ENCODE measurements around the gene DIS3L2. TPM values are rescaled to one million over a fixed set of nuclear protein-coding genes. Genes with fewer than 3 reads are reported as not detected.

The DIS3L2 gene
- total and polyA plus RNA-seq, 2 of the 8 experiments (the other 6 are each of a cell fraction or from before 2014, with no cell fraction given) = 11.5 to 21.6 TPM

DNA sequence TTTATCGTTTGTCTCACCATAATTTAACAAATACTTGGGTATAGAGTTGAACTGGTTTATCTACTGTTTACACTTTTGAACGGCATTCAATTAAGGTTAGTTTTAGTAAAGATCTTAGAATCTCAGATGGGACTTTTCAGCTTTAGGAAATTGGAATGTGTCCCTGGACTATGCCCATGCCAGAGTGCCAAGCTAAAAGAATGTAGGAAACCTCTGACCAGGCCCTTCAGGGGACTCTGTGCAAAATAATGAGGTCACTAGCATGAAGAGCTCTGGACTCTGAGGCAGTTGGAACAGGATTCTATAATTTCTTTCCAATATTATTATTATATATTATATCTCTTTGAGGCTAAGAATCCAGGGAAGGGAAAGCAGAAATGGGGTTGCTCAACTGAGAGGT, 13.5 kb downstream of the DIS3L2 start:
- H3K4me1 ChIP-seq (replicated peaks in 1 of 4; ENCODE audit: control insufficient read depth in 3 of 4, insufficient read depth in 4 of 4, low read length in 3 of 4) = peaks cover 0 to 3% (median 0%) of the 10 kb centered on the region in 4 experiments; a peak in 1 of 7 replicates
- H2BK5ac ChIP-seq (ENCODE audit: low read depth, low read length) = no peak overlapping the region
- no peaks in the 10 kb centered on the region for H3K23me2 ChIP-seq (ENCODE audit: low read depth, low read length)
- ChIA-PET POLR2A (ENCODE audit: partially characterized antibody) (no interaction called here), CTCF (ENCODE audit: partially characterized antibody) (interaction anchor here (0.6 to 2.8 kb wide), 2 partner anchors 12 to 44 kb away, joined by 3 to 10 read pairs; no protein-coding TSS in a partner anchor)
- H4K8ac ChIP-seq (ENCODE audit: extremely low read depth, insufficient read depth, low read length) = no peak overlapping the region
- H4K5ac ChIP-seq (ENCODE audit: insufficient read length, low read depth, low read length) = no peak overlapping the region
- H3K4ac ChIP-seq (replicated peaks; ENCODE audit: insufficient read length, low read depth, low read length) = no peak overlapping the region
- no peak overlapping the region for H2BK12ac ChIP-seq (ENCODE audit: low read depth, low read length)
- H2AFZ ChIP-seq (ENCODE audit: low read length) = no peak overlapping the region
- H3K14ac ChIP-seq (ENCODE audit: insufficient read length) = no peak overlapping the region
- WGBS, 2 experiments (ENCODE audit: extremely low coverage in 1 of 2, insufficient coverage in 1 of 2, insufficient read length in 1 of 2, insufficient replicate concordance in 2 of 2, low coverage in 1 of 2, low lambda C conversion rate in 2 of 2, missing lambda C conversion rate in 1 of 2) = 92% methylated on average over 2 of the region's 2 CpGs; no CpG with 5 or more reads in 1 of the 2 experiments
- H2BK15ac ChIP-seq (ENCODE audit: low read length) = no peak overlapping the region
- no peak overlapping the region for H3K56ac ChIP-seq (replicated peaks; ENCODE audit: insufficient read length, low read depth, low read length)
- peaks cover 0 to 3% of the 10 kb centered on the region in 2 experiments; a peak in 1 of 4 replicates for H3K79me2 ChIP-seq (ENCODE audit: control insufficient read depth in 1 of 2, insufficient read depth in 2 of 2, low read length in 2 of 2)
- H3K4me3 ChIP-seq (ENCODE audit: extremely low read depth in 1 of 4, insufficient read depth in 2 of 4, low read depth in 3 of 4, low read length in 4 of 4) = no peak overlapping the region
- H3K9me3 ChIP-seq (ENCODE audit: insufficient read depth in 2 of 2, low read depth in 1 of 2, low read length in 1 of 2) = no peaks in the 10 kb centered on the region; a peak in 1 of 4 replicates
- H4K91ac ChIP-seq (replicated peaks; ENCODE audit: insufficient read length, low read length) = no peak overlapping the region
- no peak overlapping the region for H3K4me2 ChIP-seq (ENCODE audit: insufficient read depth in 1 of 2, low read depth in 2 of 2, low read length in 2 of 2)
- H3K23ac ChIP-seq (ENCODE audit: insufficient read length) = no peak overlapping the region
- no peak for TF ChIP-seq TAF7 (optimal IDR thresholded peaks at IDR 0.05; ENCODE audit: borderline replicate concordance, low read depth, low read length)
- no peak for TF ChIP-seq FOSL1 (IDR thresholded peaks at IDR 0.05; ENCODE audit: insufficient read depth, low read depth, low read length)
- TF ChIP-seq, protein P1, sequence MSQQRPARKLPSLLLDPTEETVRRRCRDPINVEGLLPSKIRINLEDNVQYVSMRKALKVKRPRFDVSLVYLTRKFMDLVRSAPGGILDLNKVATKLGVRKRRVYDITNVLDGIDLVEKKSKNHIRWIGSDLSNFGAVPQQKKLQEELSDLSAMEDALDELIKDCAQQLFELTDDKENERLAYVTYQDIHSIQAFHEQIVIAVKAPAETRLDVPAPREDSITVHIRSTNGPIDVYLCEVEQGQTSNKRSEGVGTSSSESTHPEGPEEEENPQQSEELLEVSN (IDR thresholded peaks at IDR 0.05) = no peak
- TF ChIP-seq SP1 (IDR thresholded peaks at IDR 0.05; ENCODE audit: low read depth, low read length) = no peak
- TF ChIP-seq YY1 (IDR thresholded peaks at IDR 0.05; ENCODE audit: low read depth, low read length) = no peak
- TF ChIP-seq, protein P2, sequence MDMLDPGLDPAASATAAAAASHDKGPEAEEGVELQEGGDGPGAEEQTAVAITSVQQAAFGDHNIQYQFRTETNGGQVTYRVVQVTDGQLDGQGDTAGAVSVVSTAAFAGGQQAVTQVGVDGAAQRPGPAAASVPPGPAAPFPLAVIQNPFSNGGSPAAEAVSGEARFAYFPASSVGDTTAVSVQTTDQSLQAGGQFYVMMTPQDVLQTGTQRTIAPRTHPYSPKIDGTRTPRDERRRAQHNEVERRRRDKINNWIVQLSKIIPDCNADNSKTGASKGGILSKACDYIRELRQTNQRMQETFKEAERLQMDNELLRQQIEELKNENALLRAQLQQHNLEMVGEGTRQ (IDR thresholded peaks at IDR 0.05; ENCODE audit: low read length) = no peak
- no peak for TF ChIP-seq SP4 (IDR thresholded peaks at IDR 0.05; ENCODE audit: low read length)
- no peak for TF ChIP-seq CEBPB (IDR thresholded peaks at IDR 0.05; ENCODE audit: low read depth, low read length)
- no peak for TF ChIP-seq CBX5 (IDR thresholded peaks at IDR 0.05; ENCODE audit: low read depth, low read length)
- no peak for TF ChIP-seq SIRT6 (IDR thresholded peaks at IDR 0.05; ENCODE audit: low read length)
- no peak for TF ChIP-seq BRCA1 (IDR thresholded peaks at IDR 0.05; ENCODE audit: low read depth, low read length)
- TF ChIP-seq CHD2 (IDR thresholded peaks at IDR 0.05; ENCODE audit: low read length) = no peak
- TF ChIP-seq CBX8 (IDR thresholded peaks at IDR 0.05; ENCODE audit: borderline replicate concordance, low read depth, low read length) = no peak
- no peak for TF ChIP-seq BACH1 (IDR thresholded peaks at IDR 0.05; ENCODE audit: low read length)
- no peak overlapping the region for H3K18ac ChIP-seq (ENCODE audit: extremely low read depth, low read length)
- FAIRE-seq (no peak), DNase-seq (ENCODE audit: low read depth in 1 of 2, low spot score in 2 of 2) (no peak)
- no peaks in the 10 kb centered on the region for H3K36me3 ChIP-seq (ENCODE audit: control insufficient read depth in 2 of 4, insufficient read depth in 4 of 4, low read length in 3 of 4)
- H2BK120ac ChIP-seq (replicated peaks; ENCODE audit: low read depth, low read length) = no peak overlapping the region
- no peak overlapping the region for H2AK5ac ChIP-seq (ENCODE audit: low read depth, low read length)
- no peak overlapping the region for H3K27ac ChIP-seq (ENCODE audit: low read depth, low read length)
- no peaks in the 10 kb centered on the region for H3K27me3 ChIP-seq (replicated peaks in 1 of 4; ENCODE audit: control insufficient read depth in 3 of 4, extremely low read depth in 1 of 4, insufficient read depth in 3 of 4, low read length in 3 of 4)
- no peak overlapping the region for H2BK20ac ChIP-seq (ENCODE audit: low read length)
- H3K79me1 ChIP-seq (ENCODE audit: low read depth, low read length) = peaks cover 2% of the 10 kb centered on the region; the same call in 1 of the 2 replicates
- no peak overlapping the region for H3K9ac ChIP-seq (replicated peaks in 1 of 4; ENCODE audit: extremely low read depth in 1 of 4, low read depth in 3 of 4, low read length in 3 of 4)
- peaks cover 0 to 4% of the 10 kb centered on the region in 2 experiments for H4K20me1 ChIP-seq (replicated peaks in 1 of 2; ENCODE audit: control insufficient read depth in 1 of 2, insufficient read depth in 2 of 2, low read length in 2 of 2)

Data from H1 (cell line).